B cell (primary cell): ENCODE results near the gene GPR180. TPM values are rescaled to one million over a fixed set of nuclear protein-coding genes. Genes with fewer than 3 reads are reported as not detected.
"Not testable (repeated sequence)": the region's sequence is repeated elsewhere in the genome, so short reads cannot be mapped to it uniquely, and the experiment has no call there.

Experiments
- ATAC-seq: fragments of 200-7000 bp; cut with Tn5 transposase; one replicate; pipeline ENCODE4 v1.10.0; 2021; ENCODE audit warnings: low read depth, mild to moderate bottlenecking, moderate number of reproducible peaks, moderate library complexity
- CTCF ChIA-PET: fragments of 350-600 bp; sonication (Branson Sonifier 250); formaldehyde crosslinking; loops from one replicate; lab custom pipeline; 2021; ENCODE audit warnings: antibody characterized with exemption, inconsistent platforms; lab: Charles Lee
- POLR2A ChIA-PET: fragments of 350-600 bp; sonication (Branson Sonifier 250); formaldehyde crosslinking; loops from one replicate; lab custom pipeline; 2021; ENCODE audit warnings: antibody characterized with exemption; lab: Charles Lee
- DNase-seq: peaks from one replicate; pipeline ENCODE4 v3.0.0; 2013
- H2AFZ ChIP-seq: 2 replicates; pipeline ENCODE4 v1.6.1; 2012; ENCODE audit warnings: mild to moderate bottlenecking, low read depth, low read length; ENCODE audit not compliant: insufficient read depth, poor library complexity, severe bottlenecking
- H3K27ac ChIP-seq, 2 donors: 1 replicate in 1 of 2; 2 replicates in 1 of 2; pipeline ENCODE4 v1.5.1; 2012 to 2013; ENCODE audit warnings: low read length in 2 of 2, mild to moderate bottlenecking in 2 of 2, moderate library complexity in 1 of 2
- H3K27me3 ChIP-seq, 4 experiments: fragments of 200-600 bp in 1 of 4; sonication (generic) in 1 of 4; replicated peaks in 1 of 4; 1 replicate in 2 of 4; 2 replicates in 2 of 4; pipeline versions ENCODE4 v1.6.1 to v1.7.0; 2013 to 2016; ENCODE audit warnings: low read length in 3 of 4, mild to moderate bottlenecking in 2 of 4, mixed read lengths in 1 of 4, moderate library complexity in 1 of 4; ENCODE audit not compliant: insufficient read depth in 4 of 4, control insufficient read depth in 3 of 4; ENCODE audit errors: control extremely low read depth in 1 of 4
- H3K36me3 ChIP-seq, 2 experiments: replicated peaks in 1 of 2; 1 replicate in 1 of 2; 2 replicates in 1 of 2; pipeline versions ENCODE4 v1.6.1 to v1.7.1; 2013; ENCODE audit warnings: low read length in 1 of 2; ENCODE audit not compliant: insufficient read depth in 2 of 2, control insufficient read depth in 1 of 2; ENCODE audit errors: control extremely low read depth in 1 of 2, extremely low read depth in 1 of 2
- H3K4me1 ChIP-seq, 2 donors: fragments of 200-600 bp in 1 of 2; sonication (generic) in 1 of 2; 1 replicate in 1 of 2; 2 replicates in 1 of 2; pipeline versions ENCODE4 v1.5.1 to v1.6.1; 2013 to 2017; ENCODE audit warnings: low read length in 2 of 2; ENCODE audit not compliant: control insufficient read depth in 2 of 2, insufficient read depth in 2 of 2
- H3K4me2 ChIP-seq: replicated peaks from 2 replicates; pipeline ENCODE3; 2012; ENCODE audit warnings: mild to moderate bottlenecking, low read depth, low read length; ENCODE audit not compliant: poor library complexity, severe bottlenecking
- H3K4me3 ChIP-seq, 5 experiments: fragments of 200-600 bp in 1 of 5; sonication (generic) in 1 of 5; 1 replicate in 3 of 5; 2 replicates in 2 of 5; pipeline versions ENCODE4 v1.5.1 to v1.7.0; 2011 to 2016; ENCODE audit warnings: low read length in 4 of 5, mild to moderate bottlenecking in 4 of 5, low read depth in 2 of 5, control low read depth in 1 of 5, moderate library complexity in 1 of 5; ENCODE audit not compliant: insufficient read depth in 1 of 5; ENCODE audit errors: control extremely low read depth in 1 of 5, extremely low read depth in 1 of 5
- H3K79me2 ChIP-seq: fragments of 200-600 bp; sonication (generic); one replicate; pipeline ENCODE4 v1.6.0; 2016; ENCODE audit warnings: low read length; ENCODE audit not compliant: control insufficient read depth, insufficient read depth
- H3K9ac ChIP-seq: fragments of 200-600 bp; sonication (generic); 2 replicates; pipeline ENCODE4 v1.6.1; 2017; ENCODE audit warnings: mild to moderate bottlenecking, low read length, moderate library complexity
- H3K9me3 ChIP-seq, 3 donors: one replicate each; pipeline versions ENCODE4 v1.6.1 to v1.7.1; 2013; ENCODE audit warnings: low read length in 2 of 3; ENCODE audit not compliant: control insufficient read depth in 2 of 3, insufficient read depth in 1 of 3; ENCODE audit errors: control extremely low read depth in 1 of 3
- H4K20me1 ChIP-seq: 2 replicates; pipeline ENCODE4 v1.6.0; 2012; ENCODE audit warnings: mild to moderate bottlenecking, low read length; ENCODE audit not compliant: insufficient read depth, control insufficient read depth, poor library complexity, severe bottlenecking
- H3K27ac Mint-ChIP-seq: one replicate; pipeline ENCODE4 v1.8.0; 2021; ENCODE audit warnings: mixed read lengths
- H3K27me3 Mint-ChIP-seq: one replicate; pipeline ENCODE4 v1.8.0; 2021; ENCODE audit warnings: mixed read lengths
- H3K4me1 Mint-ChIP-seq: one replicate; pipeline ENCODE4 v1.8.0; 2021; ENCODE audit warnings: mixed read lengths
- H3K4me3 Mint-ChIP-seq: one replicate; pipeline ENCODE4 v1.8.0; 2021; ENCODE audit warnings: mixed read lengths
- H3K9me3 Mint-ChIP-seq: one replicate; pipeline ENCODE4 v1.8.0; 2022; ENCODE audit warnings: mixed read lengths; ENCODE audit not compliant: insufficient read depth
- EZH2 ChIP-seq: IDR thresholded peaks from 2 replicates; pipeline ENCODE4 v1.6.1; 2012; ENCODE audit warnings: borderline replicate concordance, low read depth, mild to moderate bottlenecking, moderate library complexity, low read length; ENCODE audit not compliant: insufficient read depth, poor library complexity, severe bottlenecking
- WGBS: methylation state at CpG from one replicate; pipeline ENCODE4 v1.1.5; 2013; ENCODE audit warnings: missing lambda C conversion rate; ENCODE audit not compliant: insufficient coverage; 5-methylcytosine and 5-hydroxymethylcytosine counted together
- intact Hi-C: fragments of 100-400 bp; cut with micrococcal nuclease; formaldehyde crosslinking; loops from one replicate; pipeline ENCODE4 v1.10.0; 2022
- polyA plus RNA-seq: library from polyadenylated mRNA; depleted of rRNA; stranded (reverse); fragments of >200 nt; gene quantifications from 2 replicates; pipeline ENCODE4 v1.2.3, GENCODE V29; 2012
- total RNA-seq, 2 donors: library from RNA; stranded (reverse); fragments of 120-200 nt in 1 of 2; gene quantifications; 1 replicate in 1 of 2; 2 replicates in 1 of 2; pipeline versions ENCODE4 v1.2.3 to v1.2.4, GENCODE V29; 2013 to 2022
- TF ChIP-seq, protein P1 (sequence below): fragments of 200-600 bp; IDR thresholded peaks from one replicate; pipeline ENCODE4 v1.8.0; 2022; ENCODE audit warnings: antibody characterized with exemption, mild to moderate bottlenecking

Gene GPR180
- total and polyA plus RNA-seq, 2 donors (not counting 1 experiment from before 2014, with no cell fraction given): 1.2 to 4.7 TPM

DNA sequence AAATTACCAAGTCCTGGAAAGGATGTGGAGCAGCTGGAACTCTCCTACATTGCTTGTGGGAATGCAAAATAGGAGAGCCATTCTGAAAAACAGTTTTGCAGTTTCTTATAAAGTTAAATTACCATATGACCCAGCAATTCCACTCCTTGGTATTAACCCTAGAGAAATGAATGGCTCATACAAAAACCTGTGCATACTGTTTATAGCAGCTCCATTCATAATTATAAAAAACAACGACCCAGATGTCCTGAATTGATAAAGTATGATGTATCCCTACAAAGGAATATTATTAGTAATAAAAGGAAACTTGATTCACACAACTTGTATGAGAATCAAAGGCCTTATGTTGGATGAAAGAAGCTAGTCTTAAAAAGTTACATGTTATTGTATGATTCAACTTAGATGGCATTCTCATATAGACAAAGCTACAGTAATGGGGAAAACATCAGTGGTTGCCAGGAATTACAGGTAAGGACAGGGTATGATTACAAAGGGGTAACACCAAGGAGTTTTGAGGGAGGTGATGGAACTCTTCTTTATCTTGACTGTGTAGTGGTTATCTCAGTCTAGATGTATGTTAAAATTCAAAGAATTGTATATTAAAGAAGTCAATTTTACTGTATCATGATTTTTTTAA is 35.4 kb downstream of the GPR180 start:
- POLR2A ChIA-PET: no interaction called here
- no peak for DNase-seq
- CTCF ChIA-PET: interaction anchor here (0.7 kb wide), 1 partner anchor 18 kb away, joined by 3 read pairs; no protein-coding TSS in a partner anchor

DNA sequence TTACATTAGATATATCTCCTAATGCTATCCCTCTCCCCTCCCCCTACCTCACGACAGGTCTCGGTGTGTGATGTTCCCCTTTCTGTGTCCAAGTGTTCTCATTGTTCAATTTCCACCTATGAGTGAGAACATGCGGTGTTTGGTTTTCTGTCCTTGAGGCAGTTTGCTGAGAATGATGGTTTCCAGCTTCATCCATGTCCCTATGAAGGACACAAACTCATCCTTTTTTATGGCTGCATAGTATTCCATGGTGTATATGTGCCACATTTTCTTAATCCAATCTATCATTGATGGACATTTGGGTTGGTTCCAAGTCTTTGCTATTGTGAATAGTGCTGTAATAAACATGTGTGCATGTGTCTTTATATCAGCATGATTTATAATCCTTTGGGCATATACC is 36.0 kb downstream of the GPR180 start:
- H3K27me3 ChIP-seq, H3K4me2 ChIP-seq, H3K79me2 ChIP-seq, H3K4me1 ChIP-seq, H2AFZ ChIP-seq, H3K27ac Mint-ChIP-seq, H3K27me3 Mint-ChIP-seq, H3K4me3 Mint-ChIP-seq, H3K9me3 Mint-ChIP-seq, intact Hi-C loops, DNase-seq, CTCF ChIA-PET, H3K9me3 ChIP-seq, H3K27ac ChIP-seq, H3K4me3 ChIP-seq, H4K20me1 ChIP-seq, H3K9ac ChIP-seq, H3K36me3 ChIP-seq, POLR2A ChIA-PET, ATAC-seq, H3K4me1 Mint-ChIP-seq: not testable (repeated sequence)
- no CpG with 5 or more reads among the region's 3 CpGs for WGBS

More for the DNA sequence above, 35.4 kb downstream of the GPR180 start:
- no peak overlapping the region for H2AFZ ChIP-seq
- H3K4me3 ChIP-seq: no peak overlapping the region
- Mint-ChIP-seq H3K4me1 (no peaks in the 10 kb centered on the region), H3K4me3 (no peak overlapping the region), H3K27me3 (peaks cover 6% of the 10 kb centered on the region), H3K9me3 (no peaks in the 10 kb centered on the region), H3K27ac (no peak overlapping the region)
- no peaks in the 10 kb centered on the region for H3K79me2 ChIP-seq
- no CpG with 5 or more reads among the region's 1 CpG for WGBS
- TF ChIP-seq, protein P1, sequence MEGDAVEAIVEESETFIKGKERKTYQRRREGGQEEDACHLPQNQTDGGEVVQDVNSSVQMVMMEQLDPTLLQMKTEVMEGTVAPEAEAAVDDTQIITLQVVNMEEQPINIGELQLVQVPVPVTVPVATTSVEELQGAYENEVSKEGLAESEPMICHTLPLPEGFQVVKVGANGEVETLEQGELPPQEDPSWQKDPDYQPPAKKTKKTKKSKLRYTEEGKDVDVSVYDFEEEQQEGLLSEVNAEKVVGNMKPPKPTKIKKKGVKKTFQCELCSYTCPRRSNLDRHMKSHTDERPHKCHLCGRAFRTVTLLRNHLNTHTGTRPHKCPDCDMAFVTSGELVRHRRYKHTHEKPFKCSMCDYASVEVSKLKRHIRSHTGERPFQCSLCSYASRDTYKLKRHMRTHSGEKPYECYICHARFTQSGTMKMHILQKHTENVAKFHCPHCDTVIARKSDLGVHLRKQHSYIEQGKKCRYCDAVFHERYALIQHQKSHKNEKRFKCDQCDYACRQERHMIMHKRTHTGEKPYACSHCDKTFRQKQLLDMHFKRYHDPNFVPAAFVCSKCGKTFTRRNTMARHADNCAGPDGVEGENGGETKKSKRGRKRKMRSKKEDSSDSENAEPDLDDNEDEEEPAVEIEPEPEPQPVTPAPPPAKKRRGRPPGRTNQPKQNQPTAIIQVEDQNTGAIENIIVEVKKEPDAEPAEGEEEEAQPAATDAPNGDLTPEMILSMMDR: no peak
- TF ChIP-seq EZH2: no peak
- no peaks in the 10 kb centered on the region for H3K9me3 ChIP-seq
- no peak overlapping the region for H3K9ac ChIP-seq
- no peaks in the 10 kb centered on the region for H4K20me1 ChIP-seq
- no peak for ATAC-seq
- H3K36me3 ChIP-seq: peaks cover 0 to 2% of the 10 kb centered on the region in 2 experiments
- H3K4me1 ChIP-seq: no peaks in the 10 kb centered on the region
- no peak overlapping the region for H3K27ac ChIP-seq
- no peaks in the 10 kb centered on the region for H3K27me3 ChIP-seq
- no peak overlapping the region for H3K4me2 ChIP-seq
- intact Hi-C loops: no loop called here
